ENCODE results near the gene ZNF433. TPM values are rescaled to one million over a fixed set of nuclear protein-coding genes. Genes with fewer than 3 reads are reported as not detected.
"Not testable (repeated sequence)": the region's sequence is repeated elsewhere in the genome, so short reads cannot be mapped to it uniquely, and the experiment has no call there.

Gene ZNF433
- total and polyA plus RNA-seq, 4 donors: 4.4 to 26.5 (median 5.4) TPM

DNA sequence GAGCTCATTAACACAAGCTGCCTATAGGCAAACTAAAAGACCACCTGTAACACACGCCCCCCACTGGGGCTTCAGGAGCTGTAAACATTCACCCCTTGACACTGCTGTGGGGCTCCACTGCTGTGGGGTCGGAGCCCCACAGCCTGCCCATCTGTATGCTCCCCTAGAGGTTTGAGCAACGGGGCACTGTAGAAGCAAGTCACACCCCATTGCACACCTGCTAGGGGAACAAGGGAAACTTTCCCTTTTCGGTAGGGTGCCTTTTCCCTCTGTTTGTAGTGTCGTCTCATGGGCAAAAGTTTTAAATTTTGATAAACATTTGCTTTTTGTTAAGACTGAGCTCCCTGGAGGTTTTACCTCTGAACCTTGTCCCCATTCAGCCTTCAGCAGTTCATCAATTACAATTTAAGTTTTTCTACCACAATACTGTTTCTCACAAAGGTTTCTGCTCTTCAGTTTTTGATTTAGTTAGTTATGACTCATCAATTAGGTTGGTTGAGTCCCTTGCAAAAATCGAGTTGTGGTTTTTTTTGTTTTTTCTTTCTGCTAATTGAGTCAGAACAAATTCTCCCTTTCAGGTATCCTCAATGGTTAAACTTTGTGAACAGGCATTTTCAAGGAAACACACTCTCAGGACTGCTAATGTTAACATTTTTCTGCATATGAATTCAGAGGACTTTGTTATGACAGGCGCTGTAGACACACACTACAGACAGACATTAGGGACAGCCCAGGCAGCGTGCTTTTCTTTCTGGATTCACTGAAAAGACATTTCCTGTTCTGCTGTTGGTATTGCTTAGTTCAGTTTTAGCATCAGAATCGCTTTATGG is 35.1 kb downstream of the ZNF433 start:
- Histone ChIP-seq H3K9me3 (ENCODE audit: control insufficient read depth in 4 of 4, insufficient read depth in 3 of 4, low read length in 3 of 4) (peaks cover 0 to 4% (median 0%) of the 10 kb centered on the region in 4 donors), H3K27me3 (ENCODE audit: control insufficient read depth in 3 of 3, insufficient read depth in 3 of 3, low read length in 2 of 3) (no peaks in the 10 kb centered on the region), H3K4me1 (ENCODE audit: control insufficient read depth in 5 of 5, insufficient read depth in 5 of 5, low read length in 5 of 5) (no peaks in the 10 kb centered on the region), H3K9ac (ENCODE audit: insufficient read depth in 1 of 2, low read length in 2 of 2) (no peak overlapping the region), H3K36me3 (ENCODE audit: control insufficient read depth in 4 of 4, insufficient read depth in 4 of 4, low read length in 4 of 4) (peaks cover 0 to 7% (median 1%) of the 10 kb centered on the region in 4 donors), H3K27ac (ENCODE audit: low read depth in 1 of 2, low read length in 1 of 2) (no peak overlapping the region), H3K4me3 (no peak overlapping the region)
- DNase-seq: no peak
- no peak for ATAC-seq (ENCODE audit: insufficient read depth, low FRiP score)
- no peak for TF ChIP-seq CTCF (IDR thresholded peaks at IDR 0.05; ENCODE audit: control extremely low read depth, extremely low read depth)
- 86 to 91% methylated on average over 9 of the region's 9 CpGs for WGBS, 2 donors

GRCh38 chr19:11995174-11995573 is 40.3 kb downstream of the ZNF433 start:
- no peak for ATAC-seq (ENCODE audit: insufficient read depth, low FRiP score)
- no peak overlapping the region for H3K4me3 ChIP-seq
- no peak overlapping the region for H3K9ac ChIP-seq (ENCODE audit: insufficient read depth in 1 of 2, low read length in 2 of 2)
- H3K27me3 ChIP-seq (ENCODE audit: control insufficient read depth in 3 of 3, insufficient read depth in 3 of 3, low read length in 2 of 3): no peaks in the 10 kb centered on the region
- WGBS, 2 donors: 95 to 100% methylated on average over 1 of the region's 1 CpG
- peaks cover 0 to 2% (median 0%) of the 10 kb centered on the region in 4 donors for H3K36me3 ChIP-seq (ENCODE audit: control insufficient read depth in 4 of 4, insufficient read depth in 4 of 4, low read length in 4 of 4)
- TF ChIP-seq CTCF (IDR thresholded peaks at IDR 0.05; ENCODE audit: control extremely low read depth, extremely low read depth): no peak
- H3K9me3 ChIP-seq (ENCODE audit: control insufficient read depth in 4 of 4, insufficient read depth in 3 of 4, low read length in 3 of 4): peaks cover 0 to 2% (median 0%) of the 10 kb centered on the region in 4 donors
- peaks cover 0 to 3% (median 0%) of the 10 kb centered on the region in 5 donors for H3K4me1 ChIP-seq (ENCODE audit: control insufficient read depth in 5 of 5, insufficient read depth in 5 of 5, low read length in 5 of 5)
- no peak overlapping the region for H3K27ac ChIP-seq (ENCODE audit: low read depth in 1 of 2, low read length in 1 of 2)
- no peak for DNase-seq

DNA sequence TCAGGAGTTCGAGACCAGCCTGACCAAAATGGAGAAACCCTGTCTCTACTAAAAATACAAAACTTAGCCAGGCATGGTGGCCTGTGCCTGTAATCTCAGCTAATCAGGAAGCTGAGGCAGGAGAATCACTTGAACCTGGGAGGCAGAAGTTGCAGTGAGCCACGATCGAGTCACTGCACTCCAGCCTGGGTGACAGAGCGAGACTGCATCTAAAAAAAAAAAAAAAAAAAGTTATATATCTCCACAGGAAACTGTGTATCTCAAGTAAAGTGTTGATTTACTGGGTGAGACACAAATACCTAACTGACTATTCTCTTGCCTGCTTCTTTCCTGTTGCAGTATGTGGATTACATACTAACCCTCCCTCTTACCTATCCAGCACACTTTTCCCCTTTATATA is 43.6 kb downstream of the ZNF433 start:
- H3K4me3 ChIP-seq; H3K4me1 ChIP-seq (ENCODE audit: control insufficient read depth in 5 of 5, insufficient read depth in 5 of 5, low read length in 5 of 5); H3K9ac ChIP-seq (ENCODE audit: insufficient read depth in 1 of 2, low read length in 2 of 2); H3K36me3 ChIP-seq (ENCODE audit: control insufficient read depth in 4 of 4, insufficient read depth in 4 of 4, low read length in 4 of 4); H3K9me3 ChIP-seq (ENCODE audit: control insufficient read depth in 4 of 4, insufficient read depth in 3 of 4, low read length in 3 of 4); H3K27ac ChIP-seq (ENCODE audit: low read depth in 1 of 2, low read length in 1 of 2); H3K27me3 ChIP-seq (ENCODE audit: control insufficient read depth in 3 of 3, insufficient read depth in 3 of 3, low read length in 2 of 3); DNase-seq; ATAC-seq (ENCODE audit: insufficient read depth, low FRiP score): not testable (repeated sequence)
- WGBS, 2 donors: 65 to 79% methylated on average over 4 of the region's 4 CpGs

DNA sequence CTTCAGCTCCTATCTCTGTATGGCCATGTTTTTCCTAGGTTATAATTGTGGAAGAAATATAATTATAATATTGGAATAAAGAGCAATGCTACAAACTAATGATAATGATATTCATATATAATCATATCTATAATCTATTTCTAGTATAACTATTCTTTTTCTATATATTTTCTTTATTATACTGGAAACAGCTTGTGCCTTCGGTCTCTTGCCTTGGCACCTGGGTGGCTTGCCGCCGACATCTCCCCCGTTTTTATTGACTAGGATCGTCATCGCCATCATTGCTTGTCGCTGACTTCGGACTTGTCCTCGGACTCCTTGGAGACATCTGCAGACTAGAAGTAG is 46.4 kb downstream of the ZNF433 start:
- ATAC-seq (ENCODE audit: insufficient read depth, low FRiP score) (no peak), DNase-seq (no peak)
- Histone ChIP-seq H3K9me3 (ENCODE audit: control insufficient read depth in 4 of 4, insufficient read depth in 3 of 4, low read length in 3 of 4) (no peaks in the 10 kb centered on the region), H3K4me3 (no peak overlapping the region), H3K27ac (ENCODE audit: low read depth in 1 of 2, low read length in 1 of 2) (no peak overlapping the region), H3K4me1 (ENCODE audit: control insufficient read depth in 5 of 5, insufficient read depth in 5 of 5, low read length in 5 of 5) (peaks cover 0 to 6% (median 0%) of the 10 kb centered on the region in 5 donors), H3K27me3 (ENCODE audit: control insufficient read depth in 3 of 3, insufficient read depth in 3 of 3, low read length in 2 of 3) (no peaks in the 10 kb centered on the region), H3K9ac (ENCODE audit: insufficient read depth in 1 of 2, low read length in 2 of 2) (no peak overlapping the region), H3K36me3 (ENCODE audit: control insufficient read depth in 4 of 4, insufficient read depth in 4 of 4, low read length in 4 of 4) (no peaks in the 10 kb centered on the region)
- WGBS, 2 donors: 76% methylated on average over 9 of the region's 9 CpGs
- no peak for TF ChIP-seq CTCF (IDR thresholded peaks at IDR 0.05; ENCODE audit: control extremely low read depth, extremely low read depth)
